GM12878 (cell line): Measurements from ENCODE around the gene NELL1. TPM values are rescaled to one million over a fixed set of nuclear protein-coding genes. Genes with fewer than 3 reads are reported as not detected.

Source experiments
- ATAC-seq: fragments of 200-7000 bp; cut with Tn5 transposase; 3 replicates; pipeline ENCODE4 v1.9.1; 2020; ENCODE audit warnings: mild to moderate bottlenecking, moderate library complexity
- BruUV-seq: library from RNA; stranded (reverse); fragments of 400-500 nt; replicated peaks from 2 replicates; lab custom pipeline; 2021; lab: Mats Ljungman, UMichigan
- CTCF ChIA-PET: fragments of 300-600 bp; sonication (Branson Sonifier 250); formaldehyde crosslinking; extraction: SDS; loops from one replicate; lab custom pipeline; 2021; ENCODE audit warnings: inconsistent platforms; lab: Yijun Ruan, JAX
- POLR2A ChIA-PET: fragments of 350-600 bp; formaldehyde crosslinking; extraction: SDS; loops from one replicate; lab custom pipeline; 2021; ENCODE audit warnings: inconsistent platforms; lab: Charles Lee
- RAD21 ChIA-PET: fragments of 300-600 bp; sonication (Branson Sonifier 250); formaldehyde crosslinking; loops from one replicate; lab custom pipeline; 2023; ENCODE audit warnings: antibody characterized with exemption; ENCODE audit not compliant: unreplicated experiment; lab: Charles Lee
- SMC1A ChIA-PET: fragments of 300-600 bp; sonication (Branson Sonifier 250); formaldehyde crosslinking; loops from one replicate; lab custom pipeline; 2023; ENCODE audit not compliant: unreplicated experiment, uncharacterized antibody; lab: Charles Lee
- DNase-seq: peaks from one replicate; pipeline ENCODE4 v3.0.0-alpha.2; 2011; ENCODE audit warnings: low read depth, low spot score
- FAIRE-seq: peaks from 3 replicates; lab custom pipeline; 2011; peaks lifted over from hg19 to GRCh38; lab: Jason Lieb, UNC
- H2AFZ ChIP-seq: 2 replicates; pipeline ENCODE4 v1.6.0; 2011; ENCODE audit warnings: low read depth, low read length, control low read depth; ENCODE audit not compliant: control insufficient read depth
- H3K27ac ChIP-seq: 2 replicates; pipeline ENCODE4 v1.5.1; 2011; ENCODE audit warnings: control low read depth; ENCODE audit not compliant: control insufficient read depth, insufficient read depth
- H3K27me3 ChIP-seq, 2 experiments: replicated peaks in 1 of 2; 2 replicates each; pipeline versions ENCODE4 v1.6.0 to v1.6.1; 2011; ENCODE audit warnings: low read length in 1 of 2; ENCODE audit not compliant: control insufficient read depth in 2 of 2, insufficient read depth in 2 of 2
- H3K36me3 ChIP-seq, 2 experiments: 2 replicates each; pipeline ENCODE4 v1.5.1; 2011; ENCODE audit warnings: low read length in 1 of 2; ENCODE audit not compliant: control insufficient read depth in 2 of 2, insufficient read depth in 2 of 2
- H3K4me1 ChIP-seq: 2 replicates; pipeline ENCODE4 v1.6.1; 2011; ENCODE audit warnings: mild to moderate bottlenecking, low read length, moderate library complexity, mixed read lengths; ENCODE audit not compliant: control insufficient read depth, insufficient read depth
- H3K4me2 ChIP-seq: 2 replicates; pipeline ENCODE4 v1.6.0; 2011; ENCODE audit warnings: control low read depth; ENCODE audit not compliant: control insufficient read depth, insufficient read depth
- H3K4me3 ChIP-seq: fragments of 200-600 bp; sonication (generic); 2 replicates; pipeline ENCODE4 v1.5.1; 2016
- H3K79me2 ChIP-seq: 2 replicates; pipeline ENCODE4 v1.6.0; 2011; ENCODE audit warnings: low read length; ENCODE audit not compliant: control insufficient read depth, insufficient read depth
- H3K9ac ChIP-seq: 2 replicates; pipeline ENCODE4 v1.8.0; 2011; ENCODE audit warnings: low read length, control low read depth, mixed read lengths; ENCODE audit not compliant: control insufficient read depth, insufficient read depth
- H3K9me3 ChIP-seq: replicated peaks from 3 replicates; pipeline ENCODE4 v1.5.1; 2011; ENCODE audit warnings: mild to moderate bottlenecking, low read length; ENCODE audit not compliant: control insufficient read depth, insufficient read depth
- H4K20me1 ChIP-seq: 2 replicates; pipeline ENCODE4 v1.6.0; 2011; ENCODE audit not compliant: control insufficient read depth, insufficient read depth
- BRCA1 ChIP-seq: IDR thresholded peaks from 2 replicates; pipeline ENCODE4 v1.6.1; 2011; ENCODE audit warnings: low read depth, low read length, improper control_type of control experiment
- FOXK2 ChIP-seq: fragments of 450-650 bp; IDR thresholded peaks from 2 replicates; pipeline ENCODE4 v1.6.1; 2017; ENCODE audit warnings: mild to moderate bottlenecking, moderate library complexity
- JUNB ChIP-seq: IDR thresholded peaks from 2 replicates; pipeline ENCODE4 v1.6.1; 2016; ENCODE audit warnings: antibody characterized with exemption, mild to moderate bottlenecking
- MEF2B ChIP-seq: fragments of 450-650 bp; IDR thresholded peaks from 2 replicates; pipeline ENCODE4 v1.6.1; 2018; ENCODE audit warnings: mild to moderate bottlenecking, moderate library complexity; ENCODE audit not compliant: partially characterized antibody, poor library complexity, severe bottlenecking
- POLR2AphosphoS5 ChIP-seq: IDR thresholded peaks from 2 replicates; pipeline ENCODE4 v1.6.1; 2011; ENCODE audit warnings: mild to moderate bottlenecking, low read length, inconsistent platforms
- RBBP5 ChIP-seq: fragments of 200-600 bp; sonication (generic); conservative IDR thresholded peaks from 2 replicates; pipeline ENCODE4 v1.6.1; 2016
- RELA ChIP-seq: fragments of 450-650 bp; IDR thresholded peaks from 2 replicates; pipeline ENCODE4 v1.8.0; 2014; ENCODE audit warnings: borderline replicate concordance; ENCODE audit not compliant: partially characterized antibody
- SREBF2 ChIP-seq: IDR thresholded peaks from 2 replicates; pipeline ENCODE4 v1.6.1; 2012; ENCODE audit warnings: mild to moderate bottlenecking, low read length
- SRF ChIP-seq, 2 experiments: IDR thresholded peaks; 2 replicates each; pipeline ENCODE4 v1.6.1; 2011; ENCODE audit warnings: low read depth in 2 of 2, low read length in 2 of 2, mild to moderate bottlenecking in 1 of 2, moderate library complexity in 1 of 2
- TBL1XR1 ChIP-seq: IDR thresholded peaks from 2 replicates; pipeline ENCODE4 v1.6.1; 2012; ENCODE audit warnings: low read depth, low read length, improper control_type of control experiment
- WGBS: methylation state at CpG from one replicate; pipeline ENCODE4 v1.1.6; 2016; ENCODE audit warnings: low lambda C conversion rate; ENCODE audit not compliant: insufficient replicate concordance, insufficient coverage; ENCODE audit errors: missing lambda C conversion rate; 5-methylcytosine and 5-hydroxymethylcytosine counted together
- in situ Hi-C: fragments of 300-500 bp; cut with MboI; formaldehyde crosslinking; loops from 9 replicates; pipeline ENCODE4 v1.14.3; 2018; ENCODE audit warnings: mixed read lengths
- intact Hi-C: fragments of 100-400 bp; cut with micrococcal nuclease; formaldehyde crosslinking; loops from one replicate; pipeline ENCODE4 v1.14.2; 2022; ENCODE audit not compliant: unreplicated experiment
- polyA plus RNA-seq, 11 experiments: library from polyadenylated mRNA; depleted of rRNA in 4 of 11; unstranded in 6 of 11; stranded (reverse) in 5 of 11; fragments of >200 nt; fragmentation: Nextera tagmentation in 4 of 11; fragmentation: Illumina TruSeq in 1 of 11; extraction: Ambion mirVana in 4 of 11; extraction: Trizol in 1 of 11; gene quantifications; 1 replicate in 1 of 11; 2 replicates in 10 of 11; pipeline versions ENCODE4 v1.2.1 to v1.2.3, GENCODE V29; 2011 to 2016; ENCODE audit warnings: inconsistent platforms in 2 of 11, missing spikeins in 2 of 11, low read depth in 1 of 11
- total RNA-seq, 4 experiments: library from RNA; depleted of rRNA in 3 of 4; stranded (reverse); fragments of >200 nt in 3 of 4; fragmentation: Illumina TruSeq in 1 of 4; extraction: Trizol in 1 of 4; gene quantifications; 2 replicates each; pipeline versions ENCODE4 v1.2.1 to v1.2.3, GENCODE V29; 2013 to 2021
- TF ChIP-seq, protein P1 (sequence below): fragments of 450-650 bp; IDR thresholded peaks from 2 replicates; pipeline ENCODE4 v1.6.1; 2017; ENCODE audit warnings: low read depth, mild to moderate bottlenecking, moderate library complexity
- TF ChIP-seq, protein P2 (sequence below): fragments of 150-350 bp; IDR thresholded peaks from 2 replicates; pipeline ENCODE4 v1.6.1; 2014; ENCODE audit warnings: mild to moderate bottlenecking, low read depth, low read length
- TF ChIP-seq, protein P3 (sequence below): fragments of 450-650 bp; IDR thresholded peaks from 2 replicates; pipeline ENCODE4 v1.6.1; 2014; ENCODE audit warnings: mild to moderate bottlenecking

Gene NELL1
- total and polyA plus RNA-seq, 10 of the 15 experiments (the other 5 are each of a cell fraction or from before 2014, with no cell fraction given): 0.02 to 0.12 TPM; not detected in 8

DNA sequence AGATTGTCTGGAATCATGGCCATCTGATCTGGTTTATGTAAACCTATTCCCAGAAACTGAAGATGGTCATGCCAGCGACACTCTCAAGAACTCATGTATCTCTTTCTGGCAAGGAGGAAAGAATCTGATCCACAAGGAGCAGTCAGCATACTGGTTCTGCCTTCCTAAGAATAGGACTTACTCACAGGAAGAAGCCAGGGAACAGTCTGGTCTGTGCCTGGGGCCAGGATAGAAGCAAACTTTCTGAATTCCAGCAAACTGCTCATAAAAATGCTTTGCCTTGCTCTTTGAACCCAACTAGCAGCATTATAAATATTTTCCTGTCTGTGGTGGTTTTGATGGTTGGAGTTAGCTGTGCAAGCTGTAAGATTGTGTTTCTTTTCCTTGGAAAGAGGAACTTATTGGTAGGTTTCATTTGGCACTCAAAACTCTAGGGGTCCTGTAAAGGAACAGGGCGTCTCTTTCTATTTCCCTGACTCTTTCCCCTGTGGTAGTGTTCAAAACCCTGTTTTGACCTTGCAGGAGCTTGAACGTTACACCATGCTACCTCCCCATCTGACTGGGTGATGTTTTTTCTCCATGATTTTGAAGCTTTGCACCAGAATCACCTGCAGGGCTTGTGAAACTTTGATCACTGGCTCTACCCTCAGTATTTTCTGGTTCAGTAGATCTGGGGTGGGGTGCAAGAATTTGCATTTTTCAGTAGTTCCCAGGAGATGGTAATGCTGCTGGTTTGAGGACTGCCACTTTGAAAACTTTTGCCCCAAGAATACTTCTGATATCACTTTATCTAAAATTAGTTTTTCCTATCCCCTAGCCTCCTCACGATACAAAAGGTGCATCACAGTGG is 895.7 kb downstream of the NELL1 start:
- no peaks in the 10 kb centered on the region for H3K4me1 ChIP-seq
- RAD21 ChIA-PET: no interaction called here

DNA sequence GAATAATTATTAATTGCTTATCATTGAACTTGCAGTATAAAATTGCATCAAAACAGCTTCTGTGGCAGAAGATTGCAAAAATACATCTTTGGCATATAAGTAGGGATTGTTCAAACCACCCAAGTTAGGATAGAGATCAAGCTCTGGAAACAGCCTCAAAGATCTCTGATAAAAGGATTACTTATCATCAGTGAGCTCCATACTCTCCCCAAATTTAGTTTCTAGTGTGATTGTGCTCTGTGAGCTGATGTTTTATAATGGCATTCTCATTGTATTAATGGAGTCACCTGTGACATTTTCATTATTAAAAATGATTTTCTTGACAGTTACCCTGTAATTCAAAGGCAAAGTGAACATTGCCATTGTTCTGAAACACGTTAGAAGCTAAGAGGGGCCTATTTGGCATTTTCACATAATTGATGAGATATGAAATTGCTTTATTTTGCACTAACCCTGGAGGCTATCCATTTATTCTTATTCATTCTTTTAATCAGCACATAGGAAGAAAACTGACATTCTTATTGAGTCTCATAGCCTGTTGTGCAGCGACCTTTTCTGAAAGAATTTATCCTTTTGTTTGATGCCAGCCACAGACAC is 897.2 kb downstream of the NELL1 start:
- in situ Hi-C loops: no loop called here
- ChIA-PET SMC1A (interaction anchor here (1.3 to 2.9 kb wide), 2 partner anchors 11 to 21 kb away, joined by 3 to 7 read pairs; no protein-coding TSS in a partner anchor), POLR2A (interaction anchor here (0.9 kb wide), 1 partner anchor 9 kb away, joined by 3 read pairs; no protein-coding TSS in a partner anchor), CTCF (interaction anchor here (0.7 kb wide), 1 partner anchor 55 kb away, joined by 3 read pairs; no protein-coding TSS in a partner anchor), RAD21 (no interaction called here)
- no peaks in the 10 kb centered on the region for H3K4me1 ChIP-seq
- no peak overlapping the region for H3K4me3 ChIP-seq
- H3K9ac ChIP-seq: no peak overlapping the region
- ATAC-seq: no peak
- no peaks in the 10 kb centered on the region for H3K79me2 ChIP-seq
- intact Hi-C loops: no loop called here
- H3K9me3 ChIP-seq: no peaks in the 10 kb centered on the region
- no peak for DNase-seq
- no TSS peak for BruUV-seq
- no peaks in the 10 kb centered on the region for H4K20me1 ChIP-seq
- WGBS: 0% methylated on average over 2 of the region's 2 CpGs
- FAIRE-seq: no peak
- no peak overlapping the region for H2AFZ ChIP-seq
- H3K27ac ChIP-seq: no peak overlapping the region
- no peaks in the 10 kb centered on the region for H3K36me3 ChIP-seq
- H3K4me2 ChIP-seq: no peak overlapping the region
- H3K27me3 ChIP-seq: no peaks in the 10 kb centered on the region
- TF ChIP-seq POLR2AphosphoS5: no peak
- TF ChIP-seq FOXK2: no peak
- TF ChIP-seq, protein P1, sequence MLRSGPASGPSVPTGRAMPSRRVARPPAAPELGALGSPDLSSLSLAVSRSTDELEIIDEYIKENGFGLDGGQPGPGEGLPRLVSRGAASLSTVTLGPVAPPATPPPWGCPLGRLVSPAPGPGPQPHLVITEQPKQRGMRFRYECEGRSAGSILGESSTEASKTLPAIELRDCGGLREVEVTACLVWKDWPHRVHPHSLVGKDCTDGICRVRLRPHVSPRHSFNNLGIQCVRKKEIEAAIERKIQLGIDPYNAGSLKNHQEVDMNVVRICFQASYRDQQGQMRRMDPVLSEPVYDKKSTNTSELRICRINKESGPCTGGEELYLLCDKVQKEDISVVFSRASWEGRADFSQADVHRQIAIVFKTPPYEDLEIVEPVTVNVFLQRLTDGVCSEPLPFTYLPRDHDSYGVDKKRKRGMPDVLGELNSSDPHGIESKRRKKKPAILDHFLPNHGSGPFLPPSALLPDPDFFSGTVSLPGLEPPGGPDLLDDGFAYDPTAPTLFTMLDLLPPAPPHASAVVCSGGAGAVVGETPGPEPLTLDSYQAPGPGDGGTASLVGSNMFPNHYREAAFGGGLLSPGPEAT: no peak
- TF ChIP-seq TBL1XR1: no peak
- TF ChIP-seq RELA: no peak
- no peak for TF ChIP-seq SRF (IDR thresholded peaks at IDR 0.05; ENCODE audit: low read depth in 2 of 2, low read length in 2 of 2)
- TF ChIP-seq RBBP5: no peak
- TF ChIP-seq, protein P2, sequence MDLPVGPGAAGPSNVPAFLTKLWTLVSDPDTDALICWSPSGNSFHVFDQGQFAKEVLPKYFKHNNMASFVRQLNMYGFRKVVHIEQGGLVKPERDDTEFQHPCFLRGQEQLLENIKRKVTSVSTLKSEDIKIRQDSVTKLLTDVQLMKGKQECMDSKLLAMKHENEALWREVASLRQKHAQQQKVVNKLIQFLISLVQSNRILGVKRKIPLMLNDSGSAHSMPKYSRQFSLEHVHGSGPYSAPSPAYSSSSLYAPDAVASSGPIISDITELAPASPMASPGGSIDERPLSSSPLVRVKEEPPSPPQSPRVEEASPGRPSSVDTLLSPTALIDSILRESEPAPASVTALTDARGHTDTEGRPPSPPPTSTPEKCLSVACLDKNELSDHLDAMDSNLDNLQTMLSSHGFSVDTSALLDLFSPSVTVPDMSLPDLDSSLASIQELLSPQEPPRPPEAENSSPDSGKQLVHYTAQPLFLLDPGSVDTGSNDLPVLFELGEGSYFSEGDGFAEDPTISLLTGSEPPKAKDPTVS: no peak
- TF ChIP-seq, protein P3, sequence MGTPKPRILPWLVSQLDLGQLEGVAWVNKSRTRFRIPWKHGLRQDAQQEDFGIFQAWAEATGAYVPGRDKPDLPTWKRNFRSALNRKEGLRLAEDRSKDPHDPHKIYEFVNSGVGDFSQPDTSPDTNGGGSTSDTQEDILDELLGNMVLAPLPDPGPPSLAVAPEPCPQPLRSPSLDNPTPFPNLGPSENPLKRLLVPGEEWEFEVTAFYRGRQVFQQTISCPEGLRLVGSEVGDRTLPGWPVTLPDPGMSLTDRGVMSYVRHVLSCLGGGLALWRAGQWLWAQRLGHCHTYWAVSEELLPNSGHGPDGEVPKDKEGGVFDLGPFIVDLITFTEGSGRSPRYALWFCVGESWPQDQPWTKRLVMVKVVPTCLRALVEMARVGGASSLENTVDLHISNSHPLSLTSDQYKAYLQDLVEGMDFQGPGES: no peak
- no peak for TF ChIP-seq SREBF2

More for the DNA sequence above, 895.7 kb downstream of the NELL1 start:
- Histone ChIP-seq H3K9me3 (no peaks in the 10 kb centered on the region), H3K27ac (no peak overlapping the region), H4K20me1 (no peaks in the 10 kb centered on the region), H3K36me3 (no peaks in the 10 kb centered on the region), H3K9ac (no peak overlapping the region), H3K4me2 (no peak overlapping the region), H3K27me3 (no peaks in the 10 kb centered on the region), H3K4me3 (no peak overlapping the region), H3K79me2 (no peaks in the 10 kb centered on the region), H2AFZ (no peak overlapping the region)
- no peak for TF ChIP-seq JUNB
- TF ChIP-seq MEF2B: no peak
- no peak for TF ChIP-seq BRCA1
- 6% methylated on average over 4 of the region's 4 CpGs for WGBS
- peak; percentile 69 for ATAC-seq
- no TSS peak for BruUV-seq
- no peak for FAIRE-seq
- intact Hi-C loops (no loop called here), in situ Hi-C loops (no loop called here)
- ChIA-PET CTCF (no interaction called here), SMC1A (interaction anchor here (0.6 to 1.4 kb wide), 2 partner anchors 62 to 64 kb away, joined by 3 read pairs; no protein-coding TSS in a partner anchor), POLR2A (no interaction called here)
- DNase-seq: no peak
